Fibroblast of skin of right quadriceps (primary cell): ENCODE data around the gene EIF3D.

Source experiments
- DNase-seq: peaks from one replicate; pipeline ENCODE4 v3.0.0-alpha.2; 2013

EIF3D gene, protein sequence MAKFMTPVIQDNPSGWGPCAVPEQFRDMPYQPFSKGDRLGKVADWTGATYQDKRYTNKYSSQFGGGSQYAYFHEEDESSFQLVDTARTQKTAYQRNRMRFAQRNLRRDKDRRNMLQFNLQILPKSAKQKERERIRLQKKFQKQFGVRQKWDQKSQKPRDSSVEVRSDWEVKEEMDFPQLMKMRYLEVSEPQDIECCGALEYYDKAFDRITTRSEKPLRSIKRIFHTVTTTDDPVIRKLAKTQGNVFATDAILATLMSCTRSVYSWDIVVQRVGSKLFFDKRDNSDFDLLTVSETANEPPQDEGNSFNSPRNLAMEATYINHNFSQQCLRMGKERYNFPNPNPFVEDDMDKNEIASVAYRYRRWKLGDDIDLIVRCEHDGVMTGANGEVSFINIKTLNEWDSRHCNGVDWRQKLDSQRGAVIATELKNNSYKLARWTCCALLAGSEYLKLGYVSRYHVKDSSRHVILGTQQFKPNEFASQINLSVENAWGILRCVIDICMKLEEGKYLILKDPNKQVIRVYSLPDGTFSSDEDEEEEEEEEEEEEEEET

DNA sequence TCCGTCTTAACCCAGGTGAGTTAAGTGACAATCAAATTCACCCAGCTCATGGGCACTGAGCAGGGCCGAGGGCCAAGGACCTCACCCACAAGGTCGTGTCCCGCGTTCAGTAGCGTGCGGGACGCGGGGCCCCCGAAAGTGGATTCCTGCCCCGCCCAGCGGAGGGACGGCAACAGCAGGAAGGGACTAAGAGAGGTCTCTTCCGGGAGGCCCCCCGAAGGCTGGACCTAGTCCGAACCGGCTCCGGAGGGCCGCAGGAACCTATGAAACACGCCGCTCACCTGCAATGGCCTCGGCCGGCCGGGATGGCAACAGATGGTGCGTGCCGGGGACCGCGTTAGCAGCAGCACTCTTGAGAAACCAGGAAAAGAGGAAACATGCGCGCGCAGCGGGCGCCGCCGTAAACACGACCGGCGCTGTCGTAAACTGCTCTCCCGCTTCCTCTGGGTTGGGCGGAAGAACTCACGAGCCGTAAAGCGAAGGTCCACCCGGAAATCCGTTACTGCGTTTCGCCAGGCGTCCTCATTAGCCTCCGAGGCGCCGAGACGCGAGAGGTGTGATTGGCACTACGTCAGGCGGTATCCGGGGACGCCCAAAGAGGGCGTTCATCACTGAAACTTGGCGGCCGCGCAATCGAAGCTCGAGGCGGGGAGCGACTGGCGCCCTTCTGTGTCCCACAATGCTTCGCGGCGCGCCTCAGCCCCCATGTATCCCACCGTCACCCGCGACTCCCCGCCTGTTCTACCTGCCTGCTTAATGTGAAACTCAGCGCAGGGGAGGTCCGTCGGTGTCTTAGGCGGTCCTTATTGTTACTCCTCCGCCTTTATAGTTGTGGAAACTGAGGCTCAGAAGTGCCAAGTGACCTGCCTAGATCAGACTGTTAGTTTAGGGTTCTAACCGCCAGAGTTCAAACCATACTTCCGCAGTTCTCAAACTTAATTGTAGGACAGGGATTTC, at the start of gene EIF3D:
Gene EIF3D, minus strand, starts transcription at position 372 of the 957 bp plus-strand sequence. CDS start 3,045 bp downstream, outside the sequence.
- DNase-seq: peak; percentile 100

DNA sequence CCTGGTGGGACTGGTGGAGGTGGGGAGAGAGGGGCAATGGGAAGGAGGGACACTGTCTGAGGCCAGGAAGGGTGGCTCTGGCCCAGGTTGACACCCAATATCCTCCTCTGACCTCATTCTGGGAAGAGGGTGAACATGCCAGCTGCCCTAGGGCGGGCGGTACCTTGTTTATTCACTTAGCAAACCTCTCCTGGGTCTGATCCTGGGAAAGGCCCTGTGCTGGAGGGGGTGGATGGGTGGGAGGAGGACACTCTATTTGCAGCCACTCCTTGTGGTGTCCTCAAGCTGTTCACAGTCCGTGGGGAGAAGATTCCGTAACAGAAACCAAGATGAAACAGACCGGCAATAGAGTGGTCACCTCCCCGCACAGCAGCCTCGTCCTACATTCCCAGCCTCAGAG, 49.7 kb upstream of the EIF3D start:
- no peak for DNase-seq

DNA sequence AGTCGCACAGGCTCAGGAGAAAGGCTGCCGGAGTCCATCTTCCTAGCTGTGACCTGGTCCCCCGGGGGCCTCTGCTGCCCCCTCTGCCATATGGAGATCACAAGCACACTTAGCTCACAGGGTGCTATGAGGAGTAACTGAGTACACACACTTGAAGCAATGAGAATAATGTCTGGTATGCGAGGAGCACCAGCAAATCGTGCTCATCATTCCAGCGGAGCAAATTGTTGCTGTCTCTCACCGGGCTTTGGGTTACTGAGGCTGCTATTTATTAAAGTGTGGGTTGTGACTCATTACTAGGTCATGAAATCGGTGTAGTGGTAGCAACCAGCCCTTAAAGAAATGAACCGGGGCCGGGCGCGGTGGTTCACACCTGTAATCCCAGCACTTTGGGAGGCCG, 48.1 kb upstream of the EIF3D start:
- peak; percentile 93 for DNase-seq

DNA sequence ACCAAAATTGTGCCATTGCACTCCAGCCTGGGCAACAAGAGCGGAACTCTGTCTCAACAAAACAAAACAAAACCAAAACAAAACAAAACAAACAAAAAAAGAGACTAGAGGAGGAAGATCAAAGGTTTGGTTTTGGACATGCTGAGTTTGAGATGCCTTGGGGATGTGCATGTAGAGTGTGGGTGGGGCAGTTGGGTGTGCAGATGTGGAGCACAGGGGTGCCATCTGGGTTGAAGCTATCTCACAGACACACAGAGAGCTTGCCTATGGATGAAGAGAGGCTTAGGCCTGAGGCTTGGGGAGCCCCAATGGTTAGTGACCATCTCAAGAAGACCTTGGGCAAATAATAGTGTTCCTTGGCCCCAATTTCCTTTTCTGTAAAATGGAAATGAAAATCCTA, 45.8 kb upstream of the EIF3D start:
- no peak for DNase-seq

DNA sequence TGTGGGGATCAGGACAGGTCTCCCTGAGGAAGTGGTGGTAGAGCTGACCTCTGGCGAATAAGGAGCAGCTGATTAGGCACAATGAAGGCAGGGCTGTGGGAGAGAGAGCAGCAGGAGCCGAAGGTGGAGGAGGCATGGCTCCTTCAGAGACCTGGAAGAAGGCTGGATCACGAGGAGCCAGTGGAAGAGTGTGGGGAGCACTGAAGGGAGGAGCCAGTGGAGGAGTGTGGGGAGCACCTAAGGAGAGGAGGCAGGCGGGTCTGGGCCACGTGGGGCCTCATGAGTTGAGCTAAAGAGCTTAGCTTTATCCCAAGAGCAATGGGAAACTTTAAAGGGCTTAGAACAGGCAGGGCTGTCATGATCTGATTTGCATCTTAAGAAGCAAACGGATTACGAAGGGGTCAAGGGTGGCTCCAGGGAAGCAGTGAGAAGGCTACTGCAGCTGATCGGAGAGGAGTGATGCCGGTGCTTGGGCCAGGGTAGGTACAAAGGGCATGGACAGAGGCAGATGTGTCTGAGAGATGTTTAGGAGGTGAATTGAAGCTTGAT, 44.9 kb upstream of the EIF3D start:
- DNase-seq: no peak

DNA sequence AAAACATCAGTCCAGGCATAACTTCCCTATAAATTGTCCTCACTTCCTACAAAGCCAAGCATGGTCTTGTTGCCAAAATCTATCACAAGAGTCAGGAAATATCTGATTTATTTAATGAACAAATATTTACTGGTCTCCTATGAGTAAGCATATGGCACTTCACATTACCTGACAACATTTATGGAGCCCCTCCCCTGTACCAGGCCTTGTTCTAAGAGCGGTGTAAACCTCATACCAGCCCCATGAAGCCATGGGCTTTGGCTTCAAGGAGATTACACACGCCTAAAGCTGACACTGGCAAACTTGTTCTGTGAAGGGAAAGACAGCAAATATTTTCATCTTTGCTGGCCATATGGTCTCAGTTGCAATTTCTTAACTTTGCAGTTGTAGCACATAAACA, 43.0 kb upstream of the EIF3D start:
- no peak for DNase-seq

DNA sequence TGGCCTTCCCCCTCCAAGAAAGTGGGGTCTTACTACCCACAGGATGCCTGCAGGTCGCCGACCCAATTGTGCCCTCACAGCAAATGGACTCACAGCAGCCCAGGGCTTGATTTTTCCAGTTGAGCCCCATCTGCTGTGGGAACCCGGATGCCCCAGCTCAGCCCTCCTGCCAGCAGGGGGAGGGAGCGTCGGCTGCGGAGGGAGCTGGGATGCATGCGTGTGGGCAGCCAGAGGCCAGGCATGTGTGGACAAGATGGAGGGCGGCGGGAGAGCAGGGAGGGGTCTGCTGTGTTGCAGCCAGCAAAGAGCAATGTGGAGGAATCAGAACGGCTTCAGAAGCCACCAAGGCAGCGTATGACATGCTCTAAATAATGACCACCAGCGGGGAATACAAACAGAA, 41.0 kb upstream of the EIF3D start:
- DNase-seq: peak; percentile 39

DNA sequence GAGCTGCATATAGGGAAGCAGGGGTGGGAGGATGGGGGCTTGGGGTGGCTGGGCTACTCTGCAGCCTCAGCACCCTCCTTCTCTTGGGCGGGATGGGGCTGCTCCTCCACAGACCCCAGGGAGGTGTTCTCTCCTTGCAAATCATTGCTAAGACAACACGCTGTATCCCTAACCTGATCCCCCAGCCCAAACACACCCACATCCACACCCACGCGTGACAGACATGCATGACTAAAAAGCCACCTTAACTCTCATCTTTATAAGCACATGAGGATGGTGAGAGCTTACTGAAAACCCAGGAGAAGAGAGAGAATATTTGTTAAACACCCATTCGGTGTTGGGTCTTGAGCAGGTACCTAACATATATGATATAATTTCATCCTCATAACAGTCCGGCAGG, 39.9 kb upstream of the EIF3D start:
- no peak for DNase-seq

DNA sequence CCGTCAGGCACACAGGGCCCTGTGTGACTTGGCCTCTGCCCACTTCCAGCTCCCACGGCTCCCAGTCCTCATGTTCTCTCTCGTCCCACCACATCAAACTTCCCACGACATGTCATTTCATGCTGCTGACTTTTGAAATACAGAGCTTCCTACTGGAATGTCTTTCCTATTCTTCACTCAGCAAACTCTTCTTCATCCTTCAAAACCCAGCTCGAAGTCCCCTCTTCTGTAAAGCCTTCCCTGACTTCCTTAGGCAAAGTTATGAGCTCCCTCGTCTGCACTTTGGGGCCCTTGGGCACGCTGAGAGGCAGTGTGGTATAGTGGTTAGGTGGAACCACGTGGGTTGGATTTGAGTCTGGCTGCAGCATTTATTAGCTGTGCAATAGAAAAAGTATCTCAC, 37.8 kb upstream of the EIF3D start:
- no peak for DNase-seq

DNA sequence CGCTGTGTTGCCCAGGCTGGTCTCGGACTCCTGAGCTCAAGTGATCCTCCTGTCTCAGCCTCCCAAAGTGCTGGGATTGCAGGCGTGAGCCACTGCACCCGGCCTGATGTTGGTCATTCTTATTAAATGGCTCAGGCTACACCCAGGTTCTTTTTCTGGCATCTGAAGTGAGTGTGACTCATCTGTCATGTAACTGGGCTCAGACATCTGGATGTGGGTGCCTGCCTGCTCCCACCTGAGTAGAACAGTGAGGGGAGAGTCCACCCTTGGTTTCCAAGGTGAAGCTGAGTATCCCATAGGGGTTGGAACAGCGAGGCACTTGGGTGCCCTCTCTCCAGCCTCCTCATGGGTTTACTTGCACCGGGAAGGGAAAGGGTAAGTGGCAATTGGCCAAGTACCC, 36.7 kb upstream of the EIF3D start:
- DNase-seq: no peak

DNA sequence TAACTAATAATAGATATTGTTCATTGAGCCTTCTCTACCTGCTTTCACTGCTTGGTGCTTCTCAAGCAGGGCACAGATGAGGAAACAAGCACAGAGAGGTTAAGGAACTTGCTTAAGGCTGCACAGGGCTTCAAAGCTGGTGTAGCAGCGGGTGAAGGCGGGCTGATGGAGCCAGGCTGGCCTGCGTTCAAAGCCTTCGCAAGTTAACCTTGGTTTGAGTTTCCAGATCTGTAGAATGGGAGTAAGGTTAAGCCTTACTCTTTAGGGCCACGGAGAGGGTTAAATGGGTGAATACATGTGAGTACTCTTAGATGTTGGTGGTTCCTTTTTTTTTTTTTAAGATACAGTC, 36.2 kb upstream of the EIF3D start:
- DNase-seq: no peak

DNA sequence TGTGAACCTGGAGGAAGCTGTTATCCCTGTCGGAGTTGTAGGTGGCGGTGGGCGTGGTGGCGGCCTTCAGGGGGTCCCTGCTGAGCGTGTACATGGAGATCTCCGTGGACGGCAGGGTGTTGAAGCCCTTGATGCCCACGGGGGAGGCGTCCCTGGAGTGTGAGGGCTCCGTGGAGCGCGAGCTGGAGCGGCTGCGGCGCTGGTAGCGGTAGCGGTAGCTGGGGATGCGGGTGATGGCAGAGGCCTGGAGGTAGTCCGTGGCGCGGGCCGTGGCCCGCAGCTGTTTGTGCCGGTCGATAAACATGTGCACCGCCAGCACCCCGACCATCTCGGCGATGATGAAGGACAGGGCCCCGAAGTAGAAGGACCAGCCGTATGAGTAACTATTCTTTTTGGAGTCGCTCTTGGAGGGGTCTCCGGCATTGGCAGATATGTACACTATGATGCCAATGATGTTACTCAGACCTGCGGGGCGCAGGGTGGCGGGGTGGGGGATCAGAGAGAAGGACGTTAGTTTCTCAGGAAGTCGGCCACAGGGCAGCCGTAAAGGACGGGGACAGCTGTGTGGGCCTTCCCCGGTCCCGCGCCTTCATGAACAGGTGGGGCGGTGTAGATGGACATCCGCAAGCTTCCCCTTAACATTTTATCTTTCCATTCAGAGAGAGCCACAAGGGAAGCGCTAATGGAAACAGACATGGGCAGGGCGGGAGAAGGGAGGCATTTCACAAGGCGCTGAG, 35.6 kb upstream of the EIF3D start:
- DNase-seq: no peak

DNA sequence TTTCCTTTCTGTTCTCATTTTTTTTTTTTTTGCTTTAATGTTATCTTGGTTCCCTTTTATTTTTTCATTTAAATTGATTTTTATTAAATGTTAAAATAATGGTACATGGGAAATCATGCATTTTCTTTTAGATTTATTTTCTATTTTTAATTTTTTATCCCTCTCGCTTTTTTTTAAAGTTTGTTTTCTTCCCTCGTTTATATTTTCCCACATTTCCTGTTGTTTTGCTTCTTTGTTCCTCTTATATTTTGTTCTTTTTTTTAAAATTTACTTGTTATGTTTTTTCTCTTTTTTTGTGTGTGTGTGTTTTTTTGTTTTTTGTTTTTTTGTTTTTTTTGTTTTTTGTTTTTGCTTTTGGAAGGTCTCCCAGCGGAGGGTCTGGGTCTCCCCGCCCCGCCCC, 34.9 kb upstream of the EIF3D start:
- DNase-seq: no peak

DNA sequence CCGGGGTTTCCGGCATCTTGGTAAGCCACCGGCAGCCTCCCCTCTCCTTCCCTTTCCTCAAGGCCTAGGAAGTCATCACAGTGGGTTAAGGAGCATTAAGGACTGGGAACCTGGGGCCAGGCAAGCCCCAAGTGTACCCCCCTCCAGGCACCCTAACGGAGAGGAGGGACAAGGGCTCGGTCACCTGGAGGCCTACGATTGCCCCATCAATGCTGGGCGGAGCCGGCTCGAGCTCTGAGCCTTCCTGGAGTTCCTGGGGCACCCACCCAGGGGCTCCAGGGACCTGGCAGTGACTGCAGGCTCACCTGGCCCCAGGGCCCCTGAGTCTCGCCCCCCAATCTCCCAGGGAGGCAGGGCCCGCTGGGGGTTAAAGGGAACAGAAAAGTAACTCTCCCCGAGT, 34.5 kb upstream of the EIF3D start:
- no peak for DNase-seq

DNA sequence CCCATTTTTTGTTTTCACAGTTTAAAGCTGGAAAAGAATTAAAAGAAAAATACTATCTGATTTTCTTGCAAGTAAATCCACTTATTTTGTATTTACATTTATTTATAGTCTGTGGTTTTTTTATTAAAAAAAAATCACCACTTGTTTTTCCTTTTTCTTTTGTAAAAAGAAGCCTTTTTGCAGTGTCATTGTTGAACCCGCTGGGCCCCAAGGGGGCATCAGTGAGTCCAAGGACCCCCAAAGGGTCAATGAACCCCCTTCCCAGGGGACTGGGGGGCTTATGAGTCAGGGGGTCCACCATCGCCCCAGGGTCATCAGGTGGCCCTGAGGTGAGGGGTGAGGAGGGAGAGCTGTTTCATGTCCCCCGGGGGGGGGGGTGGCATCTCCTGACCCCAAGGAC, 34.0 kb upstream of the EIF3D start:
- no peak for DNase-seq

DNA sequence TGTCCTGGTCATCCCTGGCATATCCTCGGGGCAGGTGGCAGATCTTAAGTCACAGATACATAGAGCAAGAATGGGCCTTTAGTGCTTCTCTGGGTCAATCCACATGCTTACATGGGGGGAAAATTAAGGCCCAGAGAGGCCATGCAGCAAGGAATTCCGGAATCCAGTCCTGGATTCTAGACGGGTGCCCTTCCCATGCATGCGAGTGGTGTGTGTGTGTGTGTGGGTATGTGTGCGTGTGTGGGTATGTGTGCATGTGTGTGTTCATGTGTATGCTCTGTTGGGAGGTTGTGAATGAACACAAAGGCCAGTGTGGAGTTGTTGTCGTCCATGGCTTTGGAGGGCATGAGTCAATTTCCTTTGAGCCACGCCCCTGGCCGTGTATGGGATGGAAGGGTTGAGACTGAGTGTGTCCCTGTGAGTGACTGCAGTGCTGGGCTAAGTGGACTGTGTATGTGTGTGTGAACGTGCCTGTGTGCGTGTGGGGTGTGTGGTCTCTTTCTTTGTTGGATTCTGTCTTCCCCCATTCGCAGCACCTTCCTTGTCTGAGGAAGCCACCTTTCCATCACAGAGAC, 33.4 kb upstream of the EIF3D start:
- peak; percentile 19 for DNase-seq

DNA sequence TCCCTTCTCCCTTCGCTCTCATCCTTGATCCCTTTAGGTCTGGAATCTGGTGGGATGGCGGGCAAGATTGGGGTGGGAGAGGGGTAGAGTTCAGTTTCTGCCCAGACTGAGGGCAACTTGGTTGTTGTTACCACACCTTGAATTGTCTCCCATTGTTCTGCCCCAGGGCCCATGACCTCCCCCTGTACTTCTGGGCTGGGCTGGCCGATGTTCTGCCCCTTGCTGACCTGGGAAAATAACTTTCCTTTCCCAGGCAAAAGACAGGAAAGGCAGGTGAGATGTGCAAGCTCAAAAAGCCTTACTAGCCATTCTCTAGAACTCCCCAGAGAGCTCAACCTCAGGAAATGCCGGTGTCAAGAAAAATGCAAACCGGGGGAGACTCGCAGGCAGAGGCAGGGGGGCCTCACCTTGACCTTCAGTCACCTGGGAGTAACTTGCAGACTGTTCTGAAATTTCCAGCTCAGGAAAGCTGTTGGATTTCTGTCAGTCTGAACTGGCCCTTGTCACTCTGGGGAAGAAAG, 32.4 kb upstream of the EIF3D start:
- DNase-seq: no peak

DNA sequence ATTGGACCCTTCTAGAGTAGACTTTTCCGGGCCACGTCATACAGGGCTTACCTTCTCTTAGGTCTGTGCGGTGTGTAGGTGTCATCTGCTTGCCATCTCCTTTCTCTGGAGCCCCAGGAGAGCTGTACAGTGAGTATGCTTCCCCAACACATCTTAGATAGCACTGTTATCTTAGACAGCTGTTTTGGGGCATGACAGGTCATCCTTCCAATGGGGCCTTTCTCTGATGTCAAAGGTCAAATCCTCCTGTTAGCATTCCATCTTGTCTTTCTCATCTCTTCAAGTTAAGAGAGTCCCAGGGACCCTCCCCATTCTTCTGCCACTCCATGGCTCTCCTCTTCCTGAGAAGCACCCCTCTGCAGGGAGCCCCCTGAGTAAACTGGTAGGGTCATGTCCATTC, 31.0 kb upstream of the EIF3D start:
- DNase-seq: no peak

DNA sequence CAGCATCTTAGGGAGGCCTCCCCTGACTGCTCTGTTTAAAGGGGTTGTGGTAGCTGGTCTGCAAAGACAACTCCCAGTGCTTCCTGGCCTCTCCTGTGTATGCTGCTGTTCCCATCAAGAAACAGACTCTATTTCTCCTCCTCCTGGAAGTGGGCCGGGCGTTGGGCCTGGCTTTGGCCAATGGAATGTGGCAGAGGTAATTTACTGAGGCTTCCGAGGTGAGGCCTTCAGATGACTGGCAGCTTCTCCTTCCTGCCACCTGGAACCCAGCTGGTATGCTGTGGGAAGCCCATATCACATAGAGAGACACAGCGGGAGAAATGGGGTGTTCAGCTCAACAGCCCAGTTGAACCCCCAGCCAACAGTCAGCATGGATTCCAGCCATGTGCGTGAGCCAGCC, 25.1 kb upstream of the EIF3D start:
- no peak for DNase-seq

DNA sequence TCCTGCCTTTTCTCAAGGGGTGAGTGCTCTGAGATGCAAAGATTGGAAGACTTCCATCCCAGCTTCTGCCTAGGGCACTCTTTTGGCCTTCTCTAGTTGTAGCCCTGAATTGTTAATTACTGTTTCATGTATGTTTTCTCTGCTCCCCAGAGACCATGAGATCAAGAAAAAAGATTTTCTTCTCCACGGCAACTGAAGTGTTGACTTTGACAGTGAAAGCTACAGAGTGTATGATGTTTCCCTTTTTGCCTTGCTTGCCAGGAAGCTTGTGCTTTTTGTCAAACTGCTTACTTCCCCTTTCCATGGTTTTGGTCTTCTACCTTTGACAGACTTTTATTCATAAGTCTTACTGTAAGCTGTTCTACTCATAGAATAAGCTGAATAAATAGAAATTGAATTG, 23.3 kb upstream of the EIF3D start:
- no peak for DNase-seq

DNA sequence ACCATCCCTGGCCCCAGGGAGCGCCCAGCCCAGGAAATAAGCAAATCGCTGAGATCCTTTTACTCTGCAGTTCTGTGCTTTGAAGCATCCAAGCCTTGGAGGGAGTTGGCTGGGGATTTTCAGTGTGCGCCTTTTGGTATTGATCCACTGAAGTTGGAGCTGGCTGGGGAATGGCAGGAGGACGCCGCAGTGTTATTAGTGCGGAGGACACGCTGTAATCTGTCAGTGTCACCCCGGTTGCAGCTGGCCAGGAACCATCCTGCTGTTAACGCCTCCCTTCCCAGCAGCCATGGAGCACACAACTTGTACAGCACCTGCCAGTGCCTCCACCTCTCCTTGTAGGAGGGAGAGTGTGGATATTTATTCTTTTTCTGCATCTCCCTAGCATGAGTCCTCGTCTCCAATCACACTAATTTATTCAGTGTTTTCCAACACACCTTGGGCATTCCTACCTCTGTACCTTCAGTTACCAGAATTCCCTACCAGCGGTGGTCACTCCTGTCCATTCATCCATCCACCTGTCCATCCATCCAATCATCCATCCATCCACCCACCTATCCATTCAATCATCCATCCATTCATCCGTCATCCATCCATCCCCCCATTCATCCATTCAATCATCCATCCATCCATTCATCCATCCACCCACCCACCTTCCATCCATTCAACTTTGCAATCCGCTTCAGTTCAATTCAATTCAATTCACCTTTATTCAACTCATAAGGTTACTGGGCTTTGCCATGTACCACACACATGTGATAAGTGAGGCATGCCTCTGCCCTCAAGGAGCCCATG, 21.9 kb upstream of the EIF3D start:
- no peak for DNase-seq
